ENCODE data around the gene SLC12A7.

The SLC12A7 gene

DNA sequence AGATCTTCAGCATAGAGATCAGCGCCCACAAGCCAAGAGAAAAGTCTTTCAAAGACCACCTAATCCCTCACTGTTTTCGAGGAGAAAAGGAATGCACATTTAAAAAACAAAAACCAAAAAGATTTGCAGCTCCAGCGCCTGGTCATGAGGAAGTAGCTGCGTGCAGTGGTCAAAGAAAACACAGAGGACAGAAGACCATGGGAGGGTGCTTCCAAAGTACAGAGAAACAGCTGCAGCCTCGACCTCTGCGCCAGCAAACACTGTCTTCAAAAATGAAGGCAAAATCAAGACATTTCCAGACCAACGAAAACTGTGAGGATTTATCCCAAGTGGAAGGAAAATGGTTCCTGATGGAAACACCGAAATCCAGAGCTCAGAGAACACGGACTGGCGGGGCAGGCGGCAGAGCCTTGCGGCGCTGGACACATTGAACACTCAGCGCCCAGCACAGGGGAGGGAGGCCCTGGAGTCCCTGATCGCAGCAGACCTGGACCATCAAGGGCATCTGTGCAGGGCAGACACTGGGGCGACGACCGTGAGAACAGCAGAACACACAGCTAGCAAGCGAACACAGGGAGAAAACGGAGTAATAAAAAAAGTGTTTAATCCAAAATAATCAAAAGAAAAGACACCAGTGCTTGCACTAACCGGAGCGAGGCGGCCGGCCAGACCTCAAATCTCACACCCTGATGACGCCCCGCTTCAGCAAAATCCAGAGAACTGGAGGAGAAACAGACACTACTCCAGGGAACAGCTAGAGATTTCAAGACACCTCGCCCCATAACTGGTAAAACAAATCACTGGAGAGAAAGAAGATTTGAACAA, 12.6 kb upstream of the SLC12A7 start:
- no peak for DNase-seq

DNA sequence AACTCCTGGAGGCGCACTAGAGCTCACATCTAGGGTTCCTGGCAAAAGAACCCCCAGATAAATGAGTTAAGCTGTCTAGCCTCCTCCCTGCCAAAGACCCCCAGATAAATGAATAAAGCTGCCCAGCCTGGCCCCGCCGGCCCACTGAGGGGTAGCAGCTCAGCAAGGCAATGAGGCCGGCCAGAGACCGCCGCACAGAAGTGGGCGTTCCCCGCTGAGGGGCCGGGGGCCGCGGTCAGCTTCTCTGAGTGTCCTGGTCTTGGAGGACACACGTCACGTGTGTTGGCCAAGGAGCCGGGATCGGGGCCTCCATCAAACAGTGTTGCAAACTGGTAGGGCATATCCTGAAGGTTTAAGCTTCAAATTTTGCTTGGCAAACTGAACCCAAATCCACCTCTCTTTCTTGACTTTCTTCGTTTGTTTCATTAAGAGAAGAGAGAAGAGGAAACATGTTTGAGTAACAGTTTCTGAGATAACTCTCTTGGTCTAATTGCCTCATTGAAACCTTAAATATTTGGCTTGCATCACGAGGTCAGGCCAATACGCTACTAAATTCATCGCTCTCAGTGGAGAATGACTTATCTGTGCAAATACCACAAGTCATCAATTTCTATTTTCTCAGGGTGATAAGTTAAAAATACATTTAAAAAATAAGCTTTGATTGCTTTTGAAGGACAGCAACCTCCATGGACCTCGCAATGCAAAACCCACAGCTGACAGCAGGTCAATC, 11.7 kb upstream of the SLC12A7 start:
- no peak for DNase-seq

DNA sequence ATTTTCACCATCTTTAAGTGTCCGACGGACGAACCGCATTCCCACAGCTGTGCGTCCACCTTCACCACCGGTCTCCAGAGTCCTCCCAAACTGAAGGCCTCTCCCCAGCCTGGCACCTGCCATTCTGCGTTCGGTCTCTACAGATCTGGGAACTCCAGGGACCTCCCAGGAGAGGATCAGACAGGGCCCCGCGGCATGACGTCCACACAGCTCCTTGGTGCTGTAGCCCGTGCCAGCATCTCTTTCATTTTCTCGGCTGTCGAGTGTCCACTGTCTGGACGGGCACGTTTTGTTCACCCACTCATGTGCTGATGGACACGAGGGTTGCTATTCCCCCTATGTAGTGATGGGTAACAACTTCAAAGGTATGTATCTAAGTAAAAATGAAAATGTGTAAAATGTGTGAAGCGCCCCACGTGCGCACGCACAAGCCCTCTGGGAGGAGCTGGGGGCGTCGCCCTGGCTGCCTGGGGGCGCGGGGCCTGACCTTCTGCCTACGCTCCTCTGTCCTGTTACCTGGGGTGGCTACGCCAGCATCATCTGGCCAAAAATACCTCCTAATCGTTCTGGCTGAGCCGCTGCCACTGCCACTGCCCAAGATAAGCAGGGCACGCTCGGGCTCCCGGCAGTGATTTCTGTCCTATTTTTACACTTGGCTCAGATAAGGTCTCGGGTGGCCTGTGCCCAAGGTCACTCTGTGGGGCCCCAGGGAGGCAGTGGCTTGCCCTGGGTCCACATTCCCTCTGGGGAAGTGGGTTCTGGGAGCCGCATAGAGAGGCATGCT, 10.8 kb upstream of the SLC12A7 start:
- DNase-seq, result no peak

DNA sequence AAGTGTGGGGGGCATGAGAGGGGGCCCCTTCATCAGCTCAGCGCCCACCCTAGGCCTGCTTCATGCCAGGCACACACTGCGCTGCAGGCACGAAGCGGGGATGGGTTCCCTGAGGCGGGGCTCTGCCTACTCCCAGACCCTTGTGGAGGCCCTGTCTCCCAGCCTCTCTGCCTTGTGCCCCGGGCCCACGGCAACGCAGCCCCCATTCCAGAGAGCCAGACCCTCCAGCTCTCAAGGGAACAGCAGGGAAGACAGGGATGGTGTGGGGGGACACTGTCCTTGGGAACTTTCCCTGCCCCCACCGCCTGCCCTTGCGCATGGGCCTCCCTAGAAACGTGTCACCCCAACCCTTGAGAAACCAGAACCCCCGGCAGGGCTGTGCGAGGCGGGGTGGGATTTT, 10.0 kb upstream of the SLC12A7 start:
- no peak for DNase-seq

DNA sequence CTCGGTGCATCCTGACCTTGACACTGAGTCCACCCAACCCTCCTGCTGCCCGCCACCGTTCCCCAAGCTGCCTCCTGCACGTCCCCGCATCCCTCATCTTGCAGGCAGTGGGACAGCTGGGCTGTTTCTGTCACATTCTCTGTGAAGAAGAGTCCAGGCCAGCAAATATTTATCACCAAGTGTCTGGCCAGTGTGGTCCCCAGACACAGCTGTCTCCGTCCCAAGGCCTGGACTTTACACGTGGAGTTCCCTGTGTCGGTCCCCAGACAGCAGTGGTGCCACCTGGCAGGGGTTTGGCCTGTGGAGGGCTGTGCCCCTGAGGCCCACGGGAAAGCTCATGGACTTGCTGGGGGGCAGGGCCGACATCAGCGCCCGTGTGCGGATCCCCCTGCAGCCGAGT, 9.2 kb upstream of the SLC12A7 start:
- no peak for DNase-seq

DNA sequence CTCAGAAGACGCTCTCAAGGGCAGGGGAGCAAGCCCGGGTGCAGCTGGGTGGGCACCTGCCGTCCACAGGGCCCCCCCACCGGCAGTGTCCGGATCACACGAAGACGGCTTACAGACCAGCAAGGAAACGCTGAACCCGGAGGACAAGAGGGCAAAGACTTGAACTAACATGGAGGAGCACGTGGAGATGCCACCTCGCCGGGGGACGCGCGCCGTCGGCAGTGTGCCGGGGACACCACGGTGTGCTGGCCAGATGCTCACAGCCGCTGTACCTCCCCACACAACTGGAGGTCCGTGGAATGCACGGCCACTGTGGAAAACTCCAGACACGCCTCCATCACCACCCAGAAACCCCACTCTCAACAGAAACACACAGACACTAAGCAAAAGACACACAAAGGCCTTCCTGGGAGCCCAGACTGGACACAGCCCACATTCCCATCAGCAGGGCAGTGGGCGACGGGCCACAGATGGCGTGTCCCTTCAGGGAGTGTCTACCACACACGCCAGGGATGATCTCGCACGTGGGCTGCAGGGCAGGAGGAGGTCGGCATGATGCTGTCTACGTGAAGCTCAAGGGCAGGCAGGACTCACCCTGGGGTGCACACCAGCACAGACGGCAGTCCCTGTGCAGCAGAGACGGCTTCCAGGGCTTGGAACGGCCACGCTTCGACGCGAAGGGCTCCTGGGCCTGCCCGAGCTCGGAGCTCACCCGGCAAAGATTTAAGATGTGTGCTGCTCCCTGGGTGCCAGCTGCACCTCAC, 8.6 kb upstream of the SLC12A7 start:
- no peak for DNase-seq

DNA sequence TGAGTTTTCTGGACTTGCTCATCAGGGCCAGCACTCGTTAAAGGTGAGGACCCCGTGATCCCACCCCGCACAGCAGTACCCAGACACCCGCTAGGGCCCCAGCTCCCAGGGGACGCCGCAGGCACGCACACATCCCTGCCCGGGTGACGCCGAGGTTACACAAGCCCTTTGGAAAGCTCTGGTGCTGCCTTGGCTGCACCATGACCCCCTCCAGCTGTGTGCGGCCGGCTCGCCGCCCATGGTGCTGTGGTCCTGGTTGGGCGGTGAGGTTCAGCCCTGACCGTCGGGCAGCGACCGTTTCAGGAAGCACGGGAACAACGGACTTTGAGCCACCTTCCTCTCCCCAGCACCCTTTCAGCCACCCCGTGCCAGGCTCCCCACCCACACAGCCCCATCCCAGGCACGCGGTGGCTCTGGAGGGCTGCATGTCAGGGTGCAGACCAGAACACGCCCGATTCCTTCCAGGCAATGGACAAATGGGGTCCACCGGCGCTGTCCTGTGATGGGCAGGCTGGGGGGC, 7.5 kb upstream of the SLC12A7 start:
- no peak for DNase-seq

DNA sequence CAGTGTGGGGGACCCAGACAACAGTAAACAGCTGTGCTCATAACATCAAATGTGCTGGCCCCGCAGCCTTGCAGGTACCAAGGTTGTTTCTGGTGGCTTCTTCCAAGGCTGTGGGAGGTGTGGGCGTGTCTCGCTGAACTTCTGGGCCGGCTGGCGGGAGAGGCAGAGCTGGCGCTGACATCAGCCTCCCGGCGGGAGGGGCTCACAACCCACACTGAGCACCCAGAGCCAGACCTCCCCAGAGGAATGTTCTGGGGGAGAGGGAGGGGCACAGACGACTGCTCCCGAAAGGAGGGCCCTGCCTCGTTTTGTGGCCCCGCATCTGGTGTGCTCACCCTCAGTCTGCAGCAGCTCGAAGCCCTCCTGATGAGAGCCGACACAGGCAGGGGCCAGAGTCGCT, 6.9 kb upstream of the SLC12A7 start:
- no peak for DNase-seq

DNA sequence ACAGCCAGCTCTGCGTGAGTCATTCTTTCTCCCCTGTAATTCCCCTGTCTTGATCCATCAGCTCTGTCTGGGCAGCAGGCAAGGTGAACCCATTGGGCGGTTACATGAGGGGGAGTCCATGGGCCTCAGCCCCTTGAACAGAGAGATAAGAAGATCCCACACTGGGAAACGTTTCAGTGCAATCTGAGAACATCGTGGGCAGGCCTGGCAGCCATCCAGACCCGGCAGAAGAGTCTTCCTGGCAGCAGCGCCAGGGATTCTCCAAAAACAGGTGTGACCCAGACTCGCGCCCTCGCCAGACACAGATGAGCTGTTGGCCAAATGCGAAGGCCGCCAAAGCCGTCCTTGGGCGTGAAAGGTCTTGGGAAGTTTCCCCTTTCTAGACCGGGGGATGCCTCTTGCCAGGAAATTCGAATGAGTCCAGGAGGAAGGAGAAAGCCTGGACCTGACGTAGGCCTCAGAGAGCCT, 6.4 kb upstream of the SLC12A7 start:
- no peak for DNase-seq

DNA sequence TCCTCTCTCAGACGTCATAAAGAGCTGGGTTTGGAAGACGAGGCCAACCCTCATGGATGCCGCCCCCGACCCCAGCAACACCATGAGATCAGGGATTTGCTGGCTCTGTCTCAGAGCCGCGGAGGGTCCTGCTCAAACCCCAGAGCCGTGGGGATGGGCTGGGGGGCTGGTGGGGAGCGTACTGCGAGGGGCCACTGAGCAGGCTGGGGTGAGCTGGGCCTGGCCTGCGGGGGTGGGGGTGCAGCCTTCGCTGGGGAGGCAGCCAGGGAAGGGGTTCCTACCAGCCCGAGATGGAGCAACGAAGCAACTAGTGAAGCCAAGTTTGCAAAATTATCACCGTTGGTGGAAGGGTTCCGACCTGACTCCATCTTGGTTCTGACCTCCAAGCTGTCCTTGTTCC, 5.1 kb upstream of the SLC12A7 start:
- DNase-seq, result no peak

DNA sequence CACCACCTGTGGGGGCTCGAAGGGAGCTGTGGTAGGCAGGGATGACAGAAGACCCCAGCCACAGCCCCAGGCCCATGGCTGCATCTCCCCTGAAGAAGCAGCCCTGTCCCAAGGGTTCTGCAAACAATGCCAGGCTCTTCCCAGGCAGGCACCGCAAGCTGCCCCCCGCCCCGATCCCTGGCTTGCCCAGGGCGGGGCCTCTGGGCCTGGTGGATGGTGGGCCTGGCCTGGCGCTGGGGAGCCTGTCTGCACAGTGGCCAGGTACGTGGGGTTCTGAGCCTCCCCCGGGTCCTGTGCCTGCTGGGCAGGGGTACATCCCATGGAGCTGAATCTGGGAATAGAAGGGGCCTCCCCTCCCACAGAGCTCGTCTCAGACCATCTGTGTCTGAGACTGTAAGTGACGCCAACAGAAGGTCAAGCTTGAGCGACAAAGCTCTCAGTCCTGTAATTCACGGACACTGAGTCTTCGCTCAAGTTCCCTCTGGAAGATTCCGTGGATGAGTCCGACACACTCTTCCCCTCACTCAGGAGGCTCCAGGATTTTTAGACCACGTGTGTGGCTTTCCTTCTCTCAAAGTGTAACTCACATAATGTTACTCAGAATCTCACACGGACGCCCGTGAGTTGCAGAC, 4.4 kb upstream of the SLC12A7 start:
- no peak for DNase-seq

DNA sequence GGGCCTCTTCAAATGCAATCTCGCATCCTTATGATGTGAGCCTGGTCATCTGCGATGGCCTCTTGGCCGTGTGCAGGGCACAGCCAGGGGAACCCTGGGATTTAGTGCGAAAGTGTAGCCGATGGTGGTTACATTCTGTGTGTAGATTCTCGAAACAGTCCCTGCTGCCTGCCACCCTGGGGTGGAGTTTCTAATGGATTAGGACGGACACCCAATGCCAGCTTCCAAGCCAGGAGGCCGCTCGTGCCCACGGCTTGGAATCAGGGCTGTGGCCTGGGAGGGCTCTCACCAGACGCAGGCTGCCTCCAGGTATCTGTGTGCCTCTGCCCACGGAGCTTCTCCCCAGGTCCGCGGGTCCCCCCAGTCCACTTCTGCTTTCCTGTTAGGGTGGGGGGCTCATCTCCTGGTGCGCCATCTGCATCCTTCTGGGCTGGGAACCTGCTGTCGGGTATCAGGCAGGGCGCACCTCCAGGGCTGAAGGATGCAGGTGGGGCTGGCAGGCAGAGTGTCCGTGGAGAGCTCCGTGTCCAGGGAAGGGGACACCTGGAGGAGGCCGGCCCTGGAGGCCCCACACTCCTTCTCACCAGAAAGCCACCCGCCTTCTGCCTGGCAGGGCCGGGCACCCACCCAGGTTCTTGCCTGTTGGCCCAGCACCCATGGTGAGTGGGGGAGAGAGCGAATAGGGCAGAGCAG, 3.4 kb upstream of the SLC12A7 start:
- no peak for DNase-seq

DNA sequence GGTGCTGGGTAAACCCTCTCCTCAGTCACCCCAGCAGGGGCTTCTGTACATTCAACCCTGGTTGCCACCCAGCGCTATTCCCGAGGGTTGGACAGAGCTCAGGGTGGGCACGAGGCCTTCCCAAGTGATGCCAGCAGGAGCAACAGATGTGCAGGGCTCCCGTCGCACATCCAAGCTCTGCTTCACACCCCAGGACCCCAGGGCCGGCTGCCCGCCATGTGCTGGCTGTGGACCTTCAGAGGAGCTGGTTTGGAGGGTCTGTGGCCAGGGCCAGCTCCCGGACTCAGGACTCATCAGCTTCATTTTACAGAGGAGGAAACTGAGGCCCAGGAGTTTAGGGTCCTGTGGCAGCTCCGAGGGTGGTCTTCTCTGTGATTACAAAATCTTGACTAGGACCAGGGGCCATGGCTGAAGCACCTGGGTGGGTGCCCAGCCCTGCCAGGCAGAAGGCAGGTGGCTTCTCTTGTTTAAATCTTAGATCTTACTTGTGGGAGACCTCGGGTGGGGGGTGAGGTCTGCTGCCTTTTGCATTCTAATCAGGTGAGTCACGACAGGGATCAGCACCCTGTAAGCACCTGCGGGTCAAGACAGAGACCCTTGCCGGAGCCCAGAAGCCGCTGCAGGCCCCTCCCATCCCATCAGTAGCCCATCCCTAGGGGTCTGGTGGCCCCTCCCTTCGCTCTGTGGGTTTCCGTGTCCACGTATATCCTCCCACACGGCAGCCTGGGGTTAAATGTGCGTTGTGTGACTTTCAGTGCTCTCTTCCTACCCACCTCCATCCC, 2.1 kb upstream of the SLC12A7 start:
- no peak for DNase-seq

DNA sequence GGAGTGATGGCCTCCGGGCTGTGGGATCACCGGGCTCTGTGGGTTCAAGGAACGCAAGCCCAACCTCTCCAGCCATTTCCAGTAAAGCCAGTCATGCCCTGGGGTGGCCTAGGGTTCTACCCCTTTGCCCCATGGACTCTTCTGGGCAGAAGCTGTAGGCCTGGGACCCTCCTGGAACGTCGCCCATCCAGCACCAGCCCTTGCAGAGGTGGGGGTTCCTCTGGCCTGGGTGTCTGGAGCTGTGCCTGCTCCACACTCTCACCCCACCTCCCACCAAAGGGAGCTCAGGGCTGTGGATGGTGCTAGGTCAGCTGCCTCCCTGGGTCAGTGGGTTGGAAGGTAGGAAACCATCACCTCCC, 1.4 kb upstream of the SLC12A7 start:
- DNase-seq, result no peak

DNA sequence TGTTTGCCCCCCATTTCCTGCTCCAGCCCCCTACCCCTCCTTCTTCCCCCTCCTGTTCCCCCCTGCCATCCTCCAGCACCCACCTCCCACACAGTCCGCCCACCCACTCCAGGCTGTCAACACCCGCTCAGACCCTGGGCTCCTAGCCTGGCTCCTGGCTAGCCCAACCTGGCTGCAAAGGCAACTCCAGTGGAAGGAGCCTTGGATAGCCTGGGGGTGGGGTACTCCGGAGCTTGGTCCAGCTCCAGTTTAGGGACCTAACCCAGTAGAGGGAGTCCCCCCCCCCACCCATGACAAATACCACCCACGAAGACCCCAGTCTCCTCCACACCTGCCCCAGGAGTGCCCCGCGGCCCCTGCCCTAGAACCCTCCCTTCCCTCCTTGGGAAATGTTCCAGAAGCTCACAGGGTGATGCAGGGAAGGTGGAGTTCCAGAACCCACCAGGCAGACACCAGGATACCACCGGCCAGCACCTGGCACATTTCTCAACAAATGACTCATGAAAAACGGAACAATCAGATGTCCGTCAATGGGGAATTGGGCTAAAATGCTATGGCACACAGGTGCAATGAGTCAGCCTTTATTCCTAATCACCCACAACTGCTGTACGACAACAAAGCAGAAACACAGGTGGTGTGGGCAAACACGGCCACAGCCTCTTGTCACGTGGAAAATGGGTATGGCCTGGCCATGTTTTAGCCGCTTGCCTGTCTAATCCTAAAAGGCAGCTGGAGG, 901 bp upstream of the SLC12A7 start:
- DNase-seq, result no peak

DNA sequence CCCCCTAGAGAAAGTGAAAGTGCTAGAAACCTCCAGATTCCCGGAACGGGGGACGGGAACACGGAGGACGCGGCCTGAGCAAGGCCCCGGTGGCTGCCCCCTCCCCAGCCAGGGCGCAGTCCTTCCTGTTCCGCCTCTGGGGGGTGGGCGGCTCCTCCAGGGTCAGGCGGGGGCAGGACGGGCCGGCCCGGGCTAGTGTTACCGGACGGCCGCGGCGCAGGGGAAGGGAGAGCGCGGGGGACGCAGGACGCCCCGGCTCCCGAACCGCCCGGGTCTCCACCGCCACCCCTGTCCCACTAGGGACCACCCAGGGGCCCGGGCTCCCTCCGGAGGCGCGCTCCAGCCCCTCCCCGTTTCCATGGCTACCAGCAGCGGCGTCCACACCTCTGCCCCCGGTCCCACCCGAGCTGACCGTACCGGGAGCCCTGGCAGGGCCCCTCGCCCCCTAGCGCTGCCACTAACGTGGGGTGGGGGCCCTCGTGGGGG, 579 bp downstream of the SLC12A7 start:
- DNase-seq, result peak in 2 of 5 donors; percentile 37

DNA sequence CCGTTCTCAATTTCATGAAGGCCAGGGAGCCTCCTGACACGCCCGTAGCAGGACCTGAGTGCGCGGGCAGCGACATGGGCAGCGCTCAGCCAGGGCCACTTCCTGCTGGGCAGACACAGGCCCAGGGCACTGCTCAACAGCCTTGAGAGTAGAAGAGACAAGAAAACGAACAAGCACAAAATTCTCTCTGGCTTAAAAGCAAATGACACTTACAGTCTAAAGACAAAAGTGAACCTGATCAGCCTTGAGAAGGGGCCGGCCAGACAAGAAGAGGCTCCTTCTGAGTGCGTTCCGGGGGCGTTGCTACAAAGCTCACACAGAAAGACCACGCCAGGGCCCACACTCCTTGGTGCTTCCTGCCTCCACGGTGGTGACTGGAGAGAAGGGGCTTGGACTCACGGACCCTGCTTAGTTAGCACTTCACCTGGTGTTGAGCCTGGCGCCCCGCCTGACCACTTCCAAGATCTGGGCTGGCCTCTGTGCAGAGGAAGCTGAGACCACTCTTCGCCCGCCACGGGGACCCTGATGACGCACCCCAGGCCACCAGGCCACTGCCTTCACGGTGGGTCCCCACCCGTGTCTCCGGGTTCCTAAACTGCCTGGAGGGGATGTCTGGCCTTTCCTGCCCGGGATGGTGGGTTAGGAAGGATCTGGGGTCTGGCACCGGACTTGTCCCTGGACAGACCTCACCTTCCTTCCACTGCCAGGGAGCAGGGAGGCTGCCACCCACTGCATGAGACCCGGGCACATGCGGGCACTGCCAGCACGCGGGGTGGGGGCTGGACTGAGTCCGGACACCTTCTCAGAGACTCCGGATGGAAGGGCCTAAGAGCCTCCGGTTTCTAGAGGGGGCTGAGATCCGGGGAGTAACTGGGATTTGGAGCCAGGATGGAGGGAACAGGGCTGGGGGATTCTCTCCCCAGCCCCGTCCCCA, 1.3 kb downstream of the SLC12A7 start:
- DNase-seq, result no peak

DNA sequence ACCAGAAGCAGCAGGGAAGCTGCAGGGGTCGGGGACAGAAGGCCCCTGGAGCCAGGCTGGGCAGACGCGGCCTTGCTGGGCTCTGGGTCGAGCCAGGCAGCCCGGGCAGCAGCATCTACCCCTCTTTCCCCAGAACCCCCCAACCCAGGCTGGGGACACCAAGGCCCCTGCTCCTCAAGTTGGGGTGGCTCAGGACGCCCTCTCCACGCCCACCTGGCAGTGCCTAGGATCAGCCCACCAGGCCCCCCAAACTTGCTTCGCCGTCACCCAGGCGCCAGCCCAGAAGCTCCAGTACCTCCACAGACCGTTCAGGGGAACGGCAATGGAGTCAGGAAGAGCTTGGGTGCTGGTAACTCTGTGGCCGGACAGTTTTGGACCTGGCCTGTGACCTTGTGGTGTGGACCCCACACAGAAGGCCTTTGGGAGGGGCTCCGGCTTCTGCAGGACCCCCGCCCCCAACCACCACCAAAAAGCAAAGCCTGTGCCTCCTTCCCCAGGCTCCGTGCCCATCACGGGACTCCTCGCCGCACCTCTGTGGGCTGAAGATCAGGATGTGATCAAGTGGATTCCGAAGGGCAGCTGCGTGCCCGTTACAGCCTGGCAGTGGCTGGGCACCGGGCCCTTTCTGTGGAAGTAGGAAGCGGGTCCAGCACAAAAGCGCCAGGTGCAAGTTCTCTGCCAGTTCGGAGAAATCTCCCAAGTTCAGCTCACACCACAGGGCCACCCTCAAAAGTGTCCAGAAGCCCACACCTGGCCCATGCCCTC, 2.1 kb downstream of the SLC12A7 start:
- DNase-seq, result no peak

Data from T-helper 1 cell (primary cell).